Thyroid gland (tissue), 4 donors: ENCODE data around the gene ETFB. TPM values are rescaled to one million over a fixed set of nuclear protein-coding genes. Genes with fewer than 3 reads are reported as not detected.

ENCODE experiments used
- DNase-seq, 2 donors: peaks; one replicate each; pipeline ENCODE4 v3.0.0-alpha.2; 2019
- H3K27ac ChIP-seq, 3 donors: fragments of 200-600 bp; sonication (generic); 1 replicate in 2 of 3; 2 replicates in 1 of 3; pipeline ENCODE4 v1.5.1; 2016 to 2019; ENCODE audit warnings: mild to moderate bottlenecking in 1 of 3, moderate library complexity in 1 of 3
- H3K27me3 ChIP-seq: fragments of 200-600 bp; sonication (generic); one replicate; pipeline ENCODE4 v1.5.1; 2019
- H3K36me3 ChIP-seq, 2 donors: fragments of 200-600 bp; sonication (generic); one replicate each; pipeline ENCODE4 v1.5.1; 2016 to 2019
- H3K4me1 ChIP-seq, 2 donors: fragments of 200-600 bp; sonication (generic); one replicate each; pipeline ENCODE4 v1.5.1; 2017 to 2019
- H3K4me3 ChIP-seq, 3 donors: fragments of 200-600 bp; sonication (generic); replicated peaks in 1 of 3; 1 replicate in 2 of 3; 2 replicates in 1 of 3; pipeline ENCODE4 v1.5.1; 2016; ENCODE audit warnings: mild to moderate bottlenecking in 1 of 3
- H3K9me3 ChIP-seq: fragments of 200-600 bp; sonication (generic); one replicate; pipeline ENCODE4 v1.5.1; 2017
- POLR2A ChIP-seq, 2 donors: fragments of 450-650 bp; IDR thresholded peaks; one replicate each; pipeline ENCODE4 v1.6.1; 2017; ENCODE audit warnings: antibody characterized with exemption in 2 of 2, mild to moderate bottlenecking in 2 of 2, moderate library complexity in 1 of 2
- WGBS, 2 donors: methylation state at CpG; one replicate each; pipeline ENCODE4 v1.1.5; 2017; 5-methylcytosine and 5-hydroxymethylcytosine counted together
- intact Hi-C: fragments of 100-400 bp; cut with DNase I; formaldehyde crosslinking; loops from one replicate; pipeline ENCODE4 v1.15.1; 2023
- total RNA-seq, 4 donors: library from RNA; depleted of rRNA; stranded (reverse); fragments of >200 nt; gene quantifications; one replicate each; pipeline ENCODE4 v1.2.3, GENCODE V29; 2016
- TF ChIP-seq, protein P1 (sequence below), 6 experiments: fragments of 200-600 bp in 3 of 6; fragments of 450-650 bp in 3 of 6; sonication (generic) in 3 of 6; IDR thresholded peaks; one replicate each; pipeline ENCODE4 v1.5.1; 2016 to 2019; ENCODE audit warnings: antibody characterized with exemption in 6 of 6, mild to moderate bottlenecking in 2 of 6, inconsistent platforms in 1 of 6, moderate library complexity in 1 of 6

ETFB gene
- total RNA-seq, 4 donors from 2014 or later: 73.1 to 177 (median 129) TPM

DNA sequence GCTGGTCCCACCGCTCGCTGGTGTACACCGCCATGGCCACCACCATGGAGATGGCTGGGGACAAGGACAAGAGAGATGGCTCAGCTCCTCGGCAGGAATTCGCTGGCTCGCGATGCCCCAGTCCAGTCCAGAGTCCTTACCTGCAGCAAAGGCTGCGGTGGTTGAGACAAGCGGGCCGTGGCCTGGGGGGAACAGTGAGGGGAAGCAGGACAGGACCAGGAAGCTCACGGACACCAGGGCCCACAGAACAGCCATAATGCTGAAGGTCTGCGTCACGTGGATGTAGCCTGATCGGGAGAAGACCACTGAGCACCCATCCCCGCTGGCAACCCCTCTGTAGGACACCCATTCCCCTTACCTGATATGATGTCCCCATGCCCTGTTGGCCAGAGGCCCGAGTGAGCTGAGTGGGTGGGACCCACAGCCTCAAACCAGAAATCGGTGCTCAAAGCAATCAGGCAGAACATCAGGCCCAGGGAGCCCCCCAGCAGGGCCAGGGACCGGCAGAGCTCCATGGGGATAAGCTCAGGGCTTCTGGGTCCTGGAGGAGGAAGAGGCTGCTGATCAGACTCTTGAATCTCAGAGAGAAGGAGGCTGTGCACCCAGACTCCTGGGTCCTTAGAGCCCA, 5.9 kb upstream of the ETFB start:
- no peak for TF ChIP-seq POLR2A (IDR thresholded peaks at IDR 0.05)
- TF ChIP-seq, protein P1, sequence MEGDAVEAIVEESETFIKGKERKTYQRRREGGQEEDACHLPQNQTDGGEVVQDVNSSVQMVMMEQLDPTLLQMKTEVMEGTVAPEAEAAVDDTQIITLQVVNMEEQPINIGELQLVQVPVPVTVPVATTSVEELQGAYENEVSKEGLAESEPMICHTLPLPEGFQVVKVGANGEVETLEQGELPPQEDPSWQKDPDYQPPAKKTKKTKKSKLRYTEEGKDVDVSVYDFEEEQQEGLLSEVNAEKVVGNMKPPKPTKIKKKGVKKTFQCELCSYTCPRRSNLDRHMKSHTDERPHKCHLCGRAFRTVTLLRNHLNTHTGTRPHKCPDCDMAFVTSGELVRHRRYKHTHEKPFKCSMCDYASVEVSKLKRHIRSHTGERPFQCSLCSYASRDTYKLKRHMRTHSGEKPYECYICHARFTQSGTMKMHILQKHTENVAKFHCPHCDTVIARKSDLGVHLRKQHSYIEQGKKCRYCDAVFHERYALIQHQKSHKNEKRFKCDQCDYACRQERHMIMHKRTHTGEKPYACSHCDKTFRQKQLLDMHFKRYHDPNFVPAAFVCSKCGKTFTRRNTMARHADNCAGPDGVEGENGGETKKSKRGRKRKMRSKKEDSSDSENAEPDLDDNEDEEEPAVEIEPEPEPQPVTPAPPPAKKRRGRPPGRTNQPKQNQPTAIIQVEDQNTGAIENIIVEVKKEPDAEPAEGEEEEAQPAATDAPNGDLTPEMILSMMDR (IDR thresholded peaks at IDR 0.05): no peak
- Histone ChIP-seq H3K9me3 (no peaks in the 10 kb centered on the region), H3K27ac (no peak overlapping the region), H3K36me3 (no peaks in the 10 kb centered on the region), H3K4me3 (no peak overlapping the region), H3K27me3 (no peaks in the 10 kb centered on the region), H3K4me1 (peaks cover 2 to 6% of the 10 kb centered on the region in 2 donors)
- WGBS, 2 donors: 66 to 75% methylated on average over 5 to 14 of the region's 18 CpGs
- intact Hi-C loops: no loop called here
- DNase-seq: no peak

DNA sequence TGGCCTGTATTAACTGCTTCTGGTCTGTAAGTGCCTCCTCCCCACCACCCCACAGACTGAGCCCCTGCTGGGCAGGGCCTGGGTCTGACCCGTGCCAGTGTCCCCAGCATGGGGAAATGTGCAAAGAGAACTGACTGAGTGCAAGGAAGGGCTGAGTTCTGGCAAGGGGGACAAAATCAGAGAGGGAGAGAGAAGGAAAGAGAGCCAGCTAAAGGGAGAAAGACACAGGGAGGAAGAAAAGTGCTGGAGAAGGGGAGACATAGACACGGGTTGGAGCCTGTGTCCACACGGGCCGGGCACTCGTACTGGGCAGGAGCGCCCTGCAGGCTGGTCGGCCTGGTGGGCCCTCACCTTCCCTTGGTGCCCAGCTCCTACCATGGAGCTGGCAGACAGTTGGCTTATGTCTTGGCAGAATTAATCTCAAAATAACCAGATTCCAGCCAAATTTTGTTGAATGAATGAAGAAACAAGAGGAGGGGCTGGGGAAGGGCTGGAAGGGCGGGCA, 5.0 kb upstream of the ETFB start:
- Histone ChIP-seq H3K27me3 (no peaks in the 10 kb centered on the region), H3K4me1 (peaks cover 6% of the 10 kb centered on the region in 2 donors), H3K9me3 (no peaks in the 10 kb centered on the region), H3K27ac (no peak overlapping the region), H3K36me3 (no peaks in the 10 kb centered on the region), H3K4me3 (no peak overlapping the region)
- WGBS, 2 donors: 67 to 69% methylated on average over 8 of the region's 8 CpGs
- TF ChIP-seq, protein P1 (IDR thresholded peaks at IDR 0.05): no peak
- TF ChIP-seq POLR2A (IDR thresholded peaks at IDR 0.05): no peak
- DNase-seq: no peak
- intact Hi-C loops: no loop called here

DNA sequence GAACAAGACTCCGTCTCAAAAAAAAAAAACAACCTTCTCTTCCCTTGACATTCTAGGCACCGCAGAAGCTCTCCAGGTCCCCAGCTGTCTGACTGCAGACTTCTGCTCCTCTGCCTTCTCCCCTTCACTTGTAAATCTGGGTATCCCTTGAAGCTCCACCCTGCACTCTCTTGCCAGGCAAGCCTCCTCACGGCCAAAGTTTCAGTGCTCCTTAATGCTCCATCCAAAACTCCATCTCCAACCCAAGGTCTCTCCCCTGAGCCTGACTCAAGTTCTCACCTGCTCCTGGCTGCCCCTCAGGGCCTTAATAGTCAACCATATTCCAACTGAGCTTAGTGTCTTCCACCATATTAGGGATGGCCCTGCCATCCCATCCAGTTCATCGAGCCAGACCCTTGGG, 4.0 kb upstream of the ETFB start:
- Histone ChIP-seq H3K27me3 (no peaks in the 10 kb centered on the region), H3K9me3 (no peaks in the 10 kb centered on the region), H3K27ac (no peak overlapping the region), H3K4me1 (peaks cover 8 to 10% of the 10 kb centered on the region in 2 donors), H3K4me3 (no peak overlapping the region), H3K36me3 (no peaks in the 10 kb centered on the region)
- TF ChIP-seq, protein P1 (IDR thresholded peaks at IDR 0.05): no peak
- TF ChIP-seq POLR2A (IDR thresholded peaks at IDR 0.05): no peak
- WGBS, 2 donors: 80 to 85% methylated on average over 4 of the region's 4 CpGs
- intact Hi-C loops: no loop called here
- DNase-seq: no peak

DNA sequence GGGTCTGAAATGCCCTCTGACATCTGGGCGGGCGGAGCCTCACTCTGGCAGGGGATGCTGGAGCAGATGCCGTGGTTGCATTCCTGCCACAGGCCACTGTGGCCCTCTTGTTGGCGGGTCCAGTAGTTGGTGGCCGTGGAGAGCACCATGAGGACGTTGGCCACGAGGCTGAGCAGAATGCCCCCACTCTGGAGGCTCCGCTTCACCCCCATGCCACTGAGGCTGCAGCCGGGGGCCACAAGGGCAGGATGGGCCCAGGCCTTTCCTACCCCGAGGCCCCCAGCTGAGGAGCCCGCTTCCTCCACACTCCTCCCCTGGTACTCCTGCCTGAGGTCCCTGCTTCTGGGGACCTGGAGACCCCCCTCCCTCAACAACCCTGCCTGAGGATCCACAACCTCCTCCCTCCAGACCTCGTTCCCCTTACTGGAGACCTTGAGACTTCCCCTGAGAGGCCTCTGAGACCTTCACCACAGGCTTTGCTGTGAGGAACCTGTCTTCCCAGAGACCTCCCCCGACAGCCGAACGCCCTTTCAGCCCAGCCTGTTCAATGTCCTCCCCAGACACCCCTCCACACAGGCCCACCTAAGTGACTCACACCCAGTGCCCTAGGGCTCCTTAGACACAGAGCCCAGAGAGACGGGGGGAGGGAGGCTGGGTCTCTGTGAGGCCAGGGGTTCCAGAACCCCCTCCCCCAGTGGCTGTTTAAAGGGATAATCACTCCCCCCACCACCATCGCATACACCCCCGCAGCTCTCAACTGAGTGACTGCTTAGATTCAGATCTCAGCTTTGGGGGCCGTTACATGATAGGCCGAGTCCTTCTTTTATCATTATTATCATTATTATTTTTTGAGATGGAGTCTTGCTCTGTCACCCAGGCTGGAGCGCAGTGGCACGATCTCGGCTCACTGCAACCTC, 2.4 kb upstream of the ETFB start, which contains the start of gene CLDND2:
CLDND2 (minus strand) TSS at position 638 of the 917 bp plus-strand sequence; CDS start at position 212, 426 bp downstream.
- Histone ChIP-seq H3K4me3 (peak within 1 kb of the TSS; percentile 65 to 87 (median 75)), H3K9me3 (no peaks in the 10 kb centered on the region), H3K27ac (peak within 1 kb of the TSS in 2 of 3 donors; percentile 44 to 70), H3K36me3 (no peaks in the 10 kb centered on the region), H3K4me1 (peaks cover 14% of the 10 kb centered on the region in 2 donors), H3K27me3 (no peaks in the 10 kb centered on the region)
- intact Hi-C loops: no loop called here
- no peak for TF ChIP-seq POLR2A (IDR thresholded peaks at IDR 0.05)
- TF ChIP-seq, protein P1 (IDR thresholded peaks at IDR 0.05): no peak
- no peak for DNase-seq
- WGBS, 2 donors: 83 to 88% methylated on average over 15 to 16 of the region's 23 CpGs
